ENCODE measurements around the gene MCIDAS. TPM values are rescaled to one million over a fixed set of nuclear protein-coding genes. Genes with fewer than 3 reads are reported as not detected.

Gene MCIDAS
- total RNA-seq, 1 donor from 2014 or later = not detected

Other genes with a start within 250 kb of the MCIDAS start
- not detected in 2 replicates for gene ESM1, start 241.7 kb downstream of the MCIDAS start, total RNA-seq
- 0.70 and 0.78 TPM in 2 replicates for gene GZMK, start 203.1 kb downstream of the MCIDAS start, total RNA-seq
- 87.6 and 91.2 TPM in 2 replicates for gene GZMA, start 124.7 kb downstream of the MCIDAS start, total RNA-seq
- not detected in 2 replicates for gene GPX8, start 67.1 kb downstream of the MCIDAS start, total RNA-seq
- not detected in 2 replicates for gene CDC20B, start 54.1 kb downstream of the MCIDAS start, total RNA-seq
- gene CCNO, start 6.3 kb upstream of the MCIDAS start, total RNA-seq = 0.26 TPM in 1 of 2 replicates, not detected in the other
- 18.0 and 18.2 TPM in 2 replicates for gene DHX29, start 80.4 kb upstream of the MCIDAS start, total RNA-seq
- 123 and 128 TPM in 2 replicates for gene MTREX, start 80.7 kb upstream of the MCIDAS start, total RNA-seq

Measured in activated CD4-positive, alpha-beta T cell treated with anti-CD3 and anti-CD28 coated beads, Interleukin-2, amount 10 ng/mL, durations not matched to agents 24 days and 14 days (primary cell).